GM11168 (cell line): ENCODE data around the gene CD83.

Source experiments
- in situ Hi-C: fragments of 300-500 bp; cut with MboI; formaldehyde crosslinking; loops from one replicate; pipeline ENCODE4 v1.12.0; 2022; ENCODE audit warnings: low sequenced_read_pairs; ENCODE audit not compliant: unreplicated experiment

Gene CD83

DNA sequence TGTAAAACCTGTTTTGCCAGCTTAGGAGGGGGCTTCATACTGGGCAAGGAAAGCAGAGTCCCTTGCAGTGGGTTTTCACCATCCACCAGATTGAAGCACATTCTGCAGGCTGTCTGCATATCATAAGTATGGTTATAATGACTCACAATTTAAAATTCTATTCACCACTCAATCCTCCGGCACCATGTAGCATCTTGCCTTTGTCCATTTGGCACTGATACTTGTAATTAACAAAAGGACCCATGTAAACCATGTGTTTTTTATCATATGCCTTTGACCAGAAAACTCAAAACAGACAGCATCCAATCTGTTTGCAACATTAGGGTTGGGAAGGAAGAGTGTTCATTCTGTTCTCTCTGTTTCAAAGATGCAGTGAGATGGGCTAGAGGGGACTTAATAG is 3.0 kb downstream of the CD83 start:
- in situ Hi-C loops, result no loop called here

- in situ Hi-C loops, result no loop called here
Measured at GRCh38 chr6:14121936-14122344, 4.4 kb downstream of the CD83 start.

DNA sequence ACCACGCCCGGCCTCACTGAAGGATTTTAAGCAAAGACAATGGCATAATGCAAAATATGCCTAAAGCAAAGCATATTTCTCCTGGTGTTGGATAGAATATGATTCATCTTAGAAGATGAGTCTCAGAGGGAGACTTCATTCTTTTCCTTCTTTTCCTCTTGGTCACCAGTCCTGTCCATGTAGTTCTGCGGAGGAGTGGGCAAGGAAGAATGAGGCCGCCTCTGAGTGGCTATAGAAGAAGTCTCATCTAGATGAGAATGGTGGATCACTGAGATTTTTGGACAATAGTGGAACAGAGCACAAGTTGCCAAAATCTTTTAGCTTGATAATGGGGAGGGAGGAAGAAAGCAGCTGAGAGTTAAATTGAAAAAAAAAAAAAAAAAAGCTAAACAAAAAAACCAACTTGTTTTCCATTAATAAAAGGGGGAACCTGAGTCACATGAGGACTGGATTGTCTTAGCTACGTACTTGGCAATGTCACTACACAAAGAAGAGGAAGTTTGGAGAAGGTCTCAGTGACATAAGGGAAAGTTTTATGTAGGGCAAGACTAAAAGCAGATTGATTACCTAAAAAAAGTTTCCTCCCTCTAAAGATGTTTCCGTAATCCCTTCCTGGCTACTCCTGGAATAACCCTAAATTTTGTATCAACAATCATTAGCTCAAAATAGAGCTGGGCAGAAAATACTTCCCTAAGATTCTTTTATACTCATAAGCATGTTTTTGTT is 6.0 kb downstream of the CD83 start:
- in situ Hi-C loops, result no loop called here

DNA sequence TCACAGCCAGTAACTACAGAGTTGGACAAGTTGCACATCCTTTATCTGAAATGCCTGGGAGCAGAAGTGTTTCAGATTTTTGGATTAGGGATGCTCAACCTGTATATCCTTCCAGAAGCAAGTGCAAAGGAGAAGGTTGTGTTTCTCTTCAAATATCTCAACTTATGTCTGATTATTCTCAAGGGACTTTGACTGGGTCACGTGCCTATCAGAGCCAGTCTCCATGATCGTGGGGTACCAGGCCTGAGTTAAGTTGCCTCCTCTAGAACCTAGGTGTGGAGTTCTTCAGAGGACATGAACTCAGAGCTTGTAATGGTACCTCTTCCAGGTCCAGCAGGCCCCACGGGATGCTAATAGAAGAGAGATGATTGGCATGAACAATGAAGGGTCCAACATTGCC is 7.8 kb downstream of the CD83 start:
- in situ Hi-C loops, result no loop called here

DNA sequence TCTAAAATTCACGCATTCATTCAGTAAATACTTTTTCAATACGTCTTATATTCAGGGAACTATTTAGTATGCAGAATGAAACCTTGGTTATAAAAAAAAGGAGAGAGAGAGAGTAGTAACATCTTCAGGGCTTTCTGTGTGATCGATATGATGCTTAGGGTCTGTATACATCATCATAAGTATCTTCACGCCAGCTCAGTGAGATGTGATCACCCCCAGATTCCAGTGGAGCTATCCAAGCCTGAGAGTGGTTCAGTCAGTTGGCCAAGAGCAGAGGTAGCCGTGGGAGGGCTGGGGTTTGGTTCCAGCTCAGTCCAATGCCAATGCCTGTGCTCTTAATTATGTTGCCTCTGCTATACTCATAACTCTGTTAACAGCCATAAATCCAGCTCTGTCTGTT is 8.6 kb downstream of the CD83 start:
- in situ Hi-C loops, result no loop called here

DNA sequence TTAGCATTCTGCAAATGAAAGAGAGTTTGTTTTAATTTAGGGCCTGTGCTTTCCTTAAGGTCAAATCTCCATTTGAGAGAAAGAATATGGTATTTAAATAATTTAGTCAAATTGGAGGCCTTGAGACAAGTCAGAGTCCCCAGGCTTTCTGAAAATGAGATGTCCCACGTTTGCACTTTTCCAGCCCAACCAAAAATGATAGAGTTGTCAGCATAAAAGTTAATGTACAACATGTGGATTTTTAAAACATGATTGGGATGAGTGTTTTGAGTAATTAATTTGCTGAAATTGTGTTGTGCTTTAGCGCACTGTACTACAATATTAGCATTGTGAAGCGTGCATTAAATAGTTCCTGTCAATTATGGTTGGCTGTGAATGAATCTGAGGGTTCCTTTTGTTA is 10.0 kb downstream of the CD83 start:
- in situ Hi-C loops, result no loop called here

DNA sequence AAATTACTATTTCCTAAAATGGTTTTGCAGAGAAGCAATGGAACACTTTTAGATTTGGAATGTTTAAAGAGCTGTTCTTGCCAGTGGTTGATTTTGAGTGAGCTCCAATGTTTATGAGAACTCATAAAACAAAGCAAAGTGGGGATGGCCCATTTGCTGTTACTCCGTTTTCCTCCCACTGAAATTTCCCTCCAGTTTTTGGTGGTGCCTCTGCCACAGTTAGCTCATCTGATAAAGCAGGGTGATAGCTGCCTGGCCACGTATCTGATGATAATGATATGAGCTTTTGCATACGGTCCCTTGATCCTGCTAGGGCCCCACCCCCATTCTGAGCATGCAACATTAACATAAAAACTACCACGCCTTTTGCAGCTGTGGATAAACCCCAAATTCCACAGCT is 10.4 kb downstream of the CD83 start:
- in situ Hi-C loops, result no loop called here

DNA sequence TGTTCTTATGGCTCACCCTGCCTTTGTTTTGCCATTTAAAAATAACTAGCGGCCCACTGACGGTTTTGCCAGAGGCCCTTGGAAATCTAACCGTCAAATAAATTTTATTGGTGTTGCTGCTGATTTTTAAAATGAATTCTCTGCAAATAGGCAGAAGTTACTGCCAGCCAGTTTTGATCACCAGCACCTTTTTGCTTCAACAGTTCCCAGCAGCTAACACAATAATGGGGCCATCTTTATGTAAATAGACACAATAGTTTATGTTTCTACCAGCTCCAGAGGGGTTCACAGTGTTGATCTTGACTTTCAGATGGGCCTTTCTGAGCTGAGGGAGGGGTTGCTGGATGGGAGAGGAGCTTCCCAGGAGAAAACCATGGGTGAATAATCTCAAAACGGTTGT is 11.2 kb downstream of the CD83 start:
- in situ Hi-C loops, result no loop called here

DNA sequence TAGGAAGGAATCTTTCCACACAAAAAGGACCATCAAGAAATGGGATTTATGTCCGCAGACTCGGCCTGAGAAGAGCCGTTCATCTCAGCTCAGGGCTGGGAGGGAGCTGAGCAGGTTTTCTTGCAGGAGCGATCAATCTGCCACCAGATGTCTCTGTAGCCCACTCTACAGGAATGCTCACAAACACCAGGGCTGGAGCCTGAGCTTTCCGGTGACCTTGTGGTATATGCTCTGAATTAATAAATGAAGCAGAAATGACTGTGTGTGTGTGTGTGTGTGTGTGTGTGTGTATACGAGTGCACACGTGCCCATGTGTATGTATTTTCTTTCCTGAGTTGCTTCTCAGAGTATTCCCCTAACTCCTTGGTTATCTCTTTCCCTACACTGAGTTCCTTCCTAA is 12.0 kb downstream of the CD83 start:
- in situ Hi-C loops, result no loop called here

GRCh38 chr6:14130435-14131075 is 13.0 kb downstream of the CD83 start:
- in situ Hi-C loops, result no loop called here

DNA sequence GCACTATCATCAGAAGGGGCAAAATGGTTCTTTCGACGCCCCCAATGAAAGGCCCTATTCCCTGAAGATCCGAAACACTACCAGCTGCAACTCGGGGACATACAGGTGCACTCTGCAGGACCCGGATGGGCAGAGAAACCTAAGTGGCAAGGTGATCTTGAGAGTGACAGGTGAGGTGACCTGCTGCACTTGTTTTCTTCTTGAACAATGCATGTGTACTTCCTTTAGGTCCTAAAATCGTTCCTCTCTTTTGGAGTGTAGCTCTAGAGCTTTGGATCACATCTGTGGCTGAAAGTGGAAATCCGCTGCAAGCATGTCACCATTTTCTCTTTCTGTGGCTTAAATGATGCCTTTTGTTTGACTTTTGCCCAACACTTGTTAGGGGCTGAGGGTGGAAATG is 14.0 kb downstream of the CD83 start:
- in situ Hi-C loops, result no loop called here

- in situ Hi-C loops, result no loop called here
Measured at GRCh38 chr6:14132244-14132920, 14.8 kb downstream of the CD83 start.

GRCh38 chr6:14132921-14133275 is 15.3 kb downstream of the CD83 start:
- in situ Hi-C loops, result no loop called here

GRCh38 chr6:14134211-14134910 is 16.8 kb downstream of the CD83 start:
- in situ Hi-C loops, result no loop called here

GRCh38 chr6:14135893-14136539 is 18.4 kb downstream of the CD83 start:
- in situ Hi-C loops, result no loop called here

DNA sequence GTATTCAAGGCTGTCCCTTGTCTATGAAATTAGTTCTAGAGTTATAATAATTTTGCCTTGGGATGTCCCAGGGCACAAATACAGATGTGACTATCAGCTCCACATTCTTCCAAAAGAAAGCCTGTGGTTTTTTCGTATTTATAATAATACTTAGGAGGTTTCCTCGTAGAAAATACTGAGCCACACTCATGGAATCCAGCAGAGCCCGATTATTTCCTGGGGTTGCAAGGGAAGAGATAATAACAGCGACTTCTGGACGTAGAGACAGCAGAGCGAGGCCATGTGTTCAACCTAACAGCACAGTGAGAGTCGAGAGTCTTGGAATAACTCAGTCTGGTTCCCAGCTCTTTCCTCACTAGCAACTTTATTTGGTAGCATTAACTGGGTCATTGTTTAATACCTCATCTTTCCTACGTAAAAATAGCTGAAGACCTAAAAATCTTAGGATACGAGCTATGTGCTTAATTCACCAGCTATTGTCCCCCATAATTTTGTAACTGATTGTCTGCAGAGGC is 21.2 kb downstream of the CD83 start:
- in situ Hi-C loops, result no loop called here

GRCh38 chr6:14141351-14142062 is 23.9 kb downstream of the CD83 start:
- in situ Hi-C loops, result loop anchor here (10.0 kb wide), 1 partner anchor 237 kb away; no protein-coding TSS in a partner anchor

- in situ Hi-C loops, result loop anchor here (10.0 kb wide), 1 partner anchor 237 kb away; no protein-coding TSS in a partner anchor
Measured at GRCh38 chr6:14142063-14142450, 24.5 kb downstream of the CD83 start.

GRCh38 chr6:14142511-14143223 is 25.1 kb downstream of the CD83 start:
- in situ Hi-C loops, result loop anchor here (10.0 kb wide), 1 partner anchor 238 kb away; no protein-coding TSS in a partner anchor
